K562 (cell line): ENCODE data around the gene MPG. TPM values are rescaled to one million over a fixed set of nuclear protein-coding genes. Genes with fewer than 3 reads are reported as not detected.

Source experiments
- ATAC-seq: fragments of 200-7000 bp; cut with Tn5 transposase; 3 replicates; pipeline ENCODE4 v1.9.1; 2020; ENCODE audit warnings: moderate library complexity
- BruUV-seq: library from RNA; stranded (reverse); fragments of 400-500 nt; replicated peaks from 2 replicates; lab custom pipeline; 2021; lab: Mats Ljungman, UMichigan
- CTCF ChIA-PET: fragments of 300-600 bp; formaldehyde crosslinking; extraction: SDS; loops from one replicate; lab custom pipeline; 2021; ENCODE audit warnings: low intra/inter-chr PET ratio; lab: Yijun Ruan, JAX
- POLR2A ChIA-PET: fragments of 300-600, 350-650 bp; sonication (Branson Sonifier 250); formaldehyde crosslinking; extraction: SDS; loops from one replicate; lab custom pipeline; 2021; ENCODE audit warnings: antibody characterized with exemption, inconsistent platforms; lab: Yijun Ruan, JAX
- DNase-seq, 4 experiments: peaks; one replicate each; pipeline versions ENCODE4 v3.0.0 to v3.0.0-alpha.2; 2011 to 2018; ENCODE audit warnings: low spot score in 3 of 4, mixed read lengths in 3 of 4; ENCODE audit errors: extremely low read depth in 1 of 4
- FAIRE-seq: peaks from 2 replicates; lab custom pipeline; 2011; peaks lifted over from hg19 to GRCh38; lab: Jason Lieb, UNC
- H2AFZ ChIP-seq: 2 replicates; pipeline ENCODE4 v1.6.0; 2011; ENCODE audit warnings: low read depth, low read length, control low read depth, inconsistent platforms
- H3K27ac ChIP-seq: fragments of 200-600 bp; 3 replicates; pipeline ENCODE4 v1.8.0; 2011; ENCODE audit warnings: low read depth, mild to moderate bottlenecking, control low read depth, inconsistent platforms, low read length, moderate library complexity, mixed read lengths; ENCODE audit errors: extremely low read depth
- H3K27me3 ChIP-seq, 2 experiments: fragments of 300-600 bp in 1 of 2; 2 replicates in 1 of 2; 3 replicates in 1 of 2; pipeline versions ENCODE4 v1.6.0 to v1.8.0; 2011; ENCODE audit warnings: inconsistent platforms in 2 of 2, low read length in 2 of 2, mild to moderate bottlenecking in 1 of 2, mixed read lengths in 1 of 2, moderate library complexity in 1 of 2; ENCODE audit not compliant: control insufficient read depth in 2 of 2, insufficient read depth in 2 of 2
- H3K36me3 ChIP-seq: fragments of 300-600 bp; 3 replicates; pipeline ENCODE4 v1.8.0; 2011; ENCODE audit warnings: mild to moderate bottlenecking, low read length, inconsistent platforms; ENCODE audit not compliant: control insufficient read depth, insufficient read depth
- H3K4me1 ChIP-seq, 2 experiments: fragments of 200-600 bp in 1 of 2; replicated peaks in 1 of 2; 2 replicates in 1 of 2; 3 replicates in 1 of 2; pipeline versions ENCODE4 v1.5.1 to v1.8.0; 2011; ENCODE audit warnings: inconsistent platforms in 2 of 2, low read length in 2 of 2, mild to moderate bottlenecking in 1 of 2, mixed read lengths in 1 of 2, moderate library complexity in 1 of 2; ENCODE audit not compliant: control insufficient read depth in 2 of 2, insufficient read depth in 2 of 2
- H3K4me2 ChIP-seq: 2 replicates; pipeline ENCODE4 v1.6.1; 2011; ENCODE audit warnings: low read length, control low read depth, inconsistent platforms, mixed read lengths; ENCODE audit not compliant: insufficient read depth
- H3K4me3 ChIP-seq: fragments of 200-600 bp; sonication (generic), shearing (Covaris generic); 2 replicates; pipeline ENCODE4 v1.5.1; 2016; ENCODE audit warnings: control low read depth, inconsistent platforms
- H3K79me2 ChIP-seq: fragments of 200-600 bp; 3 replicates; pipeline ENCODE4 v1.8.0; 2011; ENCODE audit warnings: low read length, inconsistent platforms; ENCODE audit not compliant: control insufficient read depth, insufficient read depth
- H3K9ac ChIP-seq, 2 experiments: 2 replicates each; pipeline versions ENCODE4 v1.6.0 to v1.6.1; 2011; ENCODE audit warnings: low read depth in 2 of 2, low read length in 2 of 2, control low read depth in 1 of 2, inconsistent platforms in 1 of 2, mild to moderate bottlenecking in 1 of 2, mixed read lengths in 1 of 2; ENCODE audit not compliant: insufficient read depth in 1 of 2
- H3K9me1 ChIP-seq: one replicate; pipeline ENCODE4 v1.6.0; 2011; ENCODE audit warnings: inconsistent platforms, mild to moderate bottlenecking, low read length, moderate library complexity; ENCODE audit not compliant: control insufficient read depth, insufficient read depth
- H3K9me3 ChIP-seq: replicated peaks from 2 replicates; pipeline ENCODE4 v1.5.1; 2011; ENCODE audit warnings: low read depth, low read length, inconsistent platforms; ENCODE audit not compliant: control insufficient read depth, insufficient read depth
- H4K20me1 ChIP-seq: replicated peaks from 2 replicates; pipeline ENCODE4 v1.6.1; 2011; ENCODE audit warnings: low read length, inconsistent platforms, mixed read lengths; ENCODE audit not compliant: control insufficient read depth, insufficient read depth
- ARNT ChIP-seq, 2 experiments: fragments of 450-650 bp; IDR thresholded peaks; 2 replicates each; pipeline ENCODE4 v1.6.1; 2016; ENCODE audit warnings: mild to moderate bottlenecking in 1 of 2
- EHMT2 ChIP-seq: fragments of 450-650 bp; IDR thresholded peaks from 2 replicates; pipeline ENCODE4 v1.6.1; 2018; ENCODE audit warnings: antibody characterized with exemption
- FIP1L1 ChIP-seq: fragments of 200-400 bp; formaldehyde crosslinking; IDR thresholded peaks from 2 replicates; pipeline ENCODE4 v1.6.1; 2018; ENCODE audit warnings: mild to moderate bottlenecking, low read depth, low read length; ENCODE audit not compliant: poor library complexity, severe bottlenecking
- HMGN3 ChIP-seq: IDR thresholded peaks from 2 replicates; pipeline ENCODE4 v1.6.1; 2011; ENCODE audit warnings: borderline replicate concordance, low read depth, mild to moderate bottlenecking, mixed read lengths, low read length; ENCODE audit not compliant: insufficient read length; ENCODE audit errors: extremely low read depth
- MCM5 ChIP-seq: fragments of 450-650 bp; IDR thresholded peaks from 2 replicates; pipeline ENCODE4 v1.6.1; 2016; ENCODE audit warnings: low read depth
- NFIC ChIP-seq: fragments of 450-650 bp; IDR thresholded peaks from 2 replicates; pipeline ENCODE4 v1.6.1; 2017; ENCODE audit warnings: mild to moderate bottlenecking, inconsistent platforms
- ZFP1 ChIP-seq: fragments of 450-650 bp; formaldehyde crosslinking; IDR thresholded peaks from 2 replicates; pipeline ENCODE4 v1.4.0; 2020; ENCODE audit warnings: mild to moderate bottlenecking, mixed read lengths
- ZNF146 ChIP-seq: IDR thresholded peaks from one replicate; pipeline ENCODE4 v1.6.1; 2018; ENCODE audit warnings: missing compliant biosample characterization; ENCODE audit not compliant: unreplicated experiment
- ZNF316 ChIP-seq: fragments of 450-650 bp; IDR thresholded peaks from 2 replicates; pipeline ENCODE4 v1.6.1; 2016
- WGBS: fragments of 100-300 bp; shearing (Covaris generic); methylation state at CpG from one replicate; pipeline ENCODE4 v1.1.6; 2016; ENCODE audit warnings: low coverage, mixed read lengths; ENCODE audit not compliant: insufficient coverage; ENCODE audit errors: missing lambda C conversion rate; 5-methylcytosine and 5-hydroxymethylcytosine counted together
- in situ Hi-C: fragments of 300-500 bp; cut with MboI; formaldehyde crosslinking; loops from 4 replicates; pipeline ENCODE4 v1.15.0; 2018; ENCODE audit warnings: inconsistent platforms, mixed read lengths
- intact Hi-C: fragments of 100-400 bp; cut with micrococcal nuclease; formaldehyde crosslinking; loops from 2 replicates; pipeline ENCODE4 v1.14.2; 2022
- polyA plus RNA-seq, 8 experiments: library from polyadenylated mRNA; depleted of rRNA in 4 of 8; stranded (reverse) in 5 of 8; unstranded in 3 of 8; fragments of >200 nt; fragmentation: Nextera tagmentation in 2 of 8; fragmentation: Illumina TruSeq in 1 of 8; extraction: Ambion mirVana in 2 of 8; extraction: Trizol in 1 of 8; gene quantifications; 2 replicates each; pipeline versions ENCODE4 v1.2.1 to v1.2.3, GENCODE V29; 2011 to 2014; ENCODE audit warnings: inconsistent platforms in 1 of 8, missing spikeins in 1 of 8
- total RNA-seq, 7 experiments: library from RNA; depleted of rRNA in 6 of 7; stranded (reverse); fragments of >200 nt in 6 of 7; fragmentation: Illumina TruSeq in 2 of 7; extraction: Trizol in 2 of 7; gene quantifications; 2 replicates each; pipeline versions ENCODE4 v1.2.1 to v1.2.3, GENCODE V29; 2011 to 2021; ENCODE audit warnings: low replicate concordance in 1 of 7
- TF ChIP-seq, protein P1 (sequence below): fragments of 450-650 bp; formaldehyde crosslinking; IDR thresholded peaks from 2 replicates; pipeline ENCODE4 v1.4.0; 2022; ENCODE audit warnings: mild to moderate bottlenecking, moderate library complexity
- TF ChIP-seq, protein P2 (sequence below): sonication (generic); formaldehyde crosslinking; IDR thresholded peaks from 2 replicates; pipeline ENCODE4 v1.8.1; 2023; ENCODE audit warnings: mild to moderate bottlenecking, missing genetic modification reagents
- TF ChIP-seq, protein P3 (sequence below): fragments of 450-650 bp; conservative IDR thresholded peaks from 2 replicates; pipeline ENCODE4 v1.6.1; 2016; ENCODE audit warnings: missing genetic modification characterization, low read depth, mild to moderate bottlenecking, control low read depth, missing compliant biosample characterization
- TF ChIP-seq, protein P4 (sequence below): fragments of 450-650 bp; formaldehyde crosslinking; IDR thresholded peaks from 2 replicates; pipeline ENCODE4 v1.4.0; 2020; ENCODE audit warnings: mild to moderate bottlenecking, moderate library complexity

Gene MPG
- total and polyA plus RNA-seq, 9 of the 15 experiments (the other 6 are each of a cell fraction or from before 2014, with no cell fraction given): 0.42 to 226 (median 36.2) TPM

DNA sequence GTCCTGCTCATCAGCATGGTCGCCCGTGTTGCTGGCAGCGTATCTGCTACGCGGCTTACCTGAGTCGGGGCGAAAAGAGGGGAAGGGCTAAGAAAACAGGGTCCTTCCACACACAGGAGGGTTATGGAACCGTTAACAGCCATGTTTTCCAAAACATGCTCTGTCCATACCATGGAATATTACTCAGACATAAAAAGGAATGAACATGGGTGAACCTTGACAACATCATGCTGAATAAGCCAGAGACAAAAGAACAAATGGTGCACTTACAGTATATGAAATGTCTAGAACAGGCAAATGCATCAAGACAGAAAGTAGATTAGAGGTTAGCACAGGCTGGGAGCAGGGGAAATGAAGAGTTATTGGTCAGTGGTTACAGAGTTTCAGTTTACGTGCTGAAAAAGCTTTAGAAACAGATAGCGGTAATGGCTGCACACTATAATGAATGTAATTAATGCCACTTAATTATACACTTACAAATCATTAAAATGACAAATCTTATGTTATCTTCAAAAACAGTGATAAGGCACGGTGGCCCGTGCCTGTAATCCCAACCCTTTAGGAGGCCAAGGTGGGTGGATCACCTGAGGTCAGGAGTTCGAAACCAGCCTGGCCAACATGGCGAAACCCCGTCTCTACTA lies 52.6 kb downstream of the MPG start:
- intact Hi-C loops: no loop called here

More for the DNA sequence above, 52.6 kb downstream of the MPG start:
- BruUV-seq: no TSS peak
- H3K27ac ChIP-seq: no peak overlapping the region
- POLR2A ChIA-PET: interaction anchor here (1.0 kb wide), 1 partner anchor 8 kb away, joined by 4 read pairs; no protein-coding TSS in a partner anchor
- no peak for ATAC-seq
- no peak for FAIRE-seq
- peaks cover 32 to 35% of the 10 kb centered on the region in 2 experiments; a peak in 4 of 5 replicates for H3K4me1 ChIP-seq
- peak overlapping the region in 1 of 2 experiments; percentile 81; a peak in 2 of 4 replicates for H3K9ac ChIP-seq
- no peak overlapping the region for H3K4me3 ChIP-seq
- no peaks in the 10 kb centered on the region for H3K9me1 ChIP-seq
- H3K27me3 ChIP-seq: no peaks in the 10 kb centered on the region
- CTCF ChIA-PET: no interaction called here
- no peak for DNase-seq
- H3K4me2 ChIP-seq: no peak overlapping the region
- H3K9me3 ChIP-seq: no peaks in the 10 kb centered on the region
- peaks cover 68% of the 10 kb centered on the region for H3K79me2 ChIP-seq
- in situ Hi-C loops: no loop called here
- no peak for TF ChIP-seq ZFP1 (CRISPR knock-in tag)
- TF ChIP-seq ZNF146 (CRISPR knock-in tag): peak; percentile 59
- no peak for TF ChIP-seq ZNF316
- no peak for TF ChIP-seq EHMT2
- no peak for TF ChIP-seq MCM5
- no peak for TF ChIP-seq ARNT (IDR thresholded peaks at IDR 0.05)
- TF ChIP-seq, protein P1, sequence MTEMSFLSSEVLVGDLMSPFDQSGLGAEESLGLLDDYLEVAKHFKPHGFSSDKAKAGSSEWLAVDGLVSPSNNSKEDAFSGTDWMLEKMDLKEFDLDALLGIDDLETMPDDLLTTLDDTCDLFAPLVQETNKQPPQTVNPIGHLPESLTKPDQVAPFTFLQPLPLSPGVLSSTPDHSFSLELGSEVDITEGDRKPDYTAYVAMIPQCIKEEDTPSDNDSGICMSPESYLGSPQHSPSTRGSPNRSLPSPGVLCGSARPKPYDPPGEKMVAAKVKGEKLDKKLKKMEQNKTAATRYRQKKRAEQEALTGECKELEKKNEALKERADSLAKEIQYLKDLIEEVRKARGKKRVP: no peak
- TF ChIP-seq, protein P2, sequence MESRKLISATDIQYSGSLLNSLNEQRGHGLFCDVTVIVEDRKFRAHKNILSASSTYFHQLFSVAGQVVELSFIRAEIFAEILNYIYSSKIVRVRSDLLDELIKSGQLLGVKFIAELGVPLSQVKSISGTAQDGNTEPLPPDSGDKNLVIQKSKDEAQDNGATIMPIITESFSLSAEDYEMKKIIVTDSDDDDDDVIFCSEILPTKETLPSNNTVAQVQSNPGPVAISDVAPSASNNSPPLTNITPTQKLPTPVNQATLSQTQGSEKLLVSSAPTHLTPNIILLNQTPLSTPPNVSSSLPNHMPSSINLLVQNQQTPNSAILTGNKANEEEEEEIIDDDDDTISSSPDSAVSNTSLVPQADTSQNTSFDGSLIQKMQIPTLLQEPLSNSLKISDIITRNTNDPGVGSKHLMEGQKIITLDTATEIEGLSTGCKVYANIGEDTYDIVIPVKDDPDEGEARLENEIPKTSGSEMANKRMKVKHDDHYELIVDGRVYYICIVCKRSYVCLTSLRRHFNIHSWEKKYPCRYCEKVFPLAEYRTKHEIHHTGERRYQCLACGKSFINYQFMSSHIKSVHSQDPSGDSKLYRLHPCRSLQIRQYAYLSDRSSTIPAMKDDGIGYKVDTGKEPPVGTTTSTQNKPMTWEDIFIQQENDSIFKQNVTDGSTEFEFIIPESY (CRISPR knock-in tag): peak; percentile 59; the same call in 1 of the 2 replicates
- TF ChIP-seq, protein P3, sequence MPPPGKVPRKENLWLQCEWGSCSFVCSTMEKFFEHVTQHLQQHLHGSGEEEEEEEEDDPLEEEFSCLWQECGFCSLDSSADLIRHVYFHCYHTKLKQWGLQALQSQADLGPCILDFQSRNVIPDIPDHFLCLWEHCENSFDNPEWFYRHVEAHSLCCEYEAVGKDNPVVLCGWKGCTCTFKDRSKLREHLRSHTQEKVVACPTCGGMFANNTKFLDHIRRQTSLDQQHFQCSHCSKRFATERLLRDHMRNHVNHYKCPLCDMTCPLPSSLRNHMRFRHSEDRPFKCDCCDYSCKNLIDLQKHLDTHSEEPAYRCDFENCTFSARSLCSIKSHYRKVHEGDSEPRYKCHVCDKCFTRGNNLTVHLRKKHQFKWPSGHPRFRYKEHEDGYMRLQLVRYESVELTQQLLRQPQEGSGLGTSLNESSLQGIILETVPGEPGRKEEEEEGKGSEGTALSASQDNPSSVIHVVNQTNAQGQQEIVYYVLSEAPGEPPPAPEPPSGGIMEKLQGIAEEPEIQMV (tag): no peak
- TF ChIP-seq HMGN3: no peak
- TF ChIP-seq FIP1L1: no peak
- no peak for TF ChIP-seq NFIC
- TF ChIP-seq, protein P4, sequence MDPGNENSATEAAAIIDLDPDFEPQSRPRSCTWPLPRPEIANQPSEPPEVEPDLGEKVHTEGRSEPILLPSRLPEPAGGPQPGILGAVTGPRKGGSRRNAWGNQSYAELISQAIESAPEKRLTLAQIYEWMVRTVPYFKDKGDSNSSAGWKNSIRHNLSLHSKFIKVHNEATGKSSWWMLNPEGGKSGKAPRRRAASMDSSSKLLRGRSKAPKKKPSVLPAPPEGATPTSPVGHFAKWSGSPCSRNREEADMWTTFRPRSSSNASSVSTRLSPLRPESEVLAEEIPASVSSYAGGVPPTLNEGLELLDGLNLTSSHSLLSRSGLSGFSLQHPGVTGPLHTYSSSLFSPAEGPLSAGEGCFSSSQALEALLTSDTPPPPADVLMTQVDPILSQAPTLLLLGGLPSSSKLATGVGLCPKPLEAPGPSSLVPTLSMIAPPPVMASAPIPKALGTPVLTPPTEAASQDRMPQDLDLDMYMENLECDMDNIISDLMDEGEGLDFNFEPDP: no peak
- H4K20me1 ChIP-seq: no peaks in the 10 kb centered on the region
- 82% methylated on average over 15 of the region's 15 CpGs for WGBS
- H3K36me3 ChIP-seq: peaks cover 38% of the 10 kb centered on the region
- H2AFZ ChIP-seq: no peak overlapping the region
